SK-N-SH (cell line): ENCODE measurements around the gene XXYLT1. TPM values are rescaled to one million over a fixed set of nuclear protein-coding genes. Genes with fewer than 3 reads are reported as not detected.

Source experiments
- CTCF ChIA-PET: fragments of 300-600, 350-600 bp; formaldehyde crosslinking; extraction: SDS; loops from one replicate; lab custom pipeline; 2021; lab: Yijun Ruan, JAX
- POLR2A ChIA-PET: fragments of 350-600 bp; sonication (Branson Sonifier 250); formaldehyde crosslinking; extraction: SDS; loops from one replicate; lab custom pipeline; 2020; ENCODE audit warnings: antibody characterized with exemption, inconsistent platforms; lab: Yijun Ruan, JAX
- DNase-seq: peaks from one replicate; pipeline ENCODE4 v3.0.0; 2012
- H2AFZ ChIP-seq: fragments of 200-600 bp; sonication (generic); 2 replicates; pipeline ENCODE4 v1.8.1; 2016; ENCODE audit warnings: antibody characterized with exemption, mild to moderate bottlenecking, low read depth
- H3F3A ChIP-seq: fragments of 200-600 bp; sonication (generic); replicated peaks from 2 replicates; pipeline ENCODE3; 2016; ENCODE audit warnings: antibody characterized with exemption, mild to moderate bottlenecking; ENCODE audit not compliant: insufficient read depth
- H3K27ac ChIP-seq, 2 experiments: fragments of 200-500 bp in 1 of 2; fragments of 200-600 bp in 1 of 2; sonication (Bioruptor generic) in 1 of 2; sonication (generic), shearing (Covaris generic) in 1 of 2; 2 replicates each; pipeline versions ENCODE4 v1.5.1 to v1.6.1; 2014 to 2016; ENCODE audit warnings: low read depth in 2 of 2, inconsistent platforms in 1 of 2, low read length in 1 of 2, mild to moderate bottlenecking in 1 of 2, mixed read lengths in 1 of 2
- H3K27me3 ChIP-seq: fragments of 200-600 bp; sonication (generic), shearing (Covaris generic); 2 replicates; pipeline ENCODE4 v1.6.1; 2016; ENCODE audit warnings: mixed run types; ENCODE audit not compliant: insufficient read depth
- H3K36me3 ChIP-seq, 2 experiments: fragments of 200-500 bp in 1 of 2; fragments of 200-600 bp in 1 of 2; sonication (Bioruptor generic) in 1 of 2; sonication (generic) in 1 of 2; replicated peaks in 1 of 2; 2 replicates each; pipeline versions ENCODE3 to v1.5.1; 2014 to 2016; ENCODE audit warnings: low read length in 1 of 2, mild to moderate bottlenecking in 1 of 2; ENCODE audit not compliant: insufficient read depth in 2 of 2, control insufficient read depth in 1 of 2
- H3K4me1 ChIP-seq, 2 experiments: fragments of 200-500 bp in 1 of 2; fragments of 200-600 bp in 1 of 2; sonication (Bioruptor generic) in 1 of 2; sonication (generic), shearing (Covaris generic) in 1 of 2; 2 replicates each; pipeline versions ENCODE4 v1.5.1 to v1.6.1; 2014 to 2016; ENCODE audit warnings: low read depth in 1 of 2, low read length in 1 of 2, mixed run types in 1 of 2; ENCODE audit not compliant: insufficient read depth in 2 of 2, control insufficient read depth in 1 of 2
- H3K4me2 ChIP-seq: fragments of 200-600 bp; sonication (generic), shearing (Covaris generic); 2 replicates; pipeline ENCODE4 v1.6.1; 2017; ENCODE audit warnings: mixed run types
- H3K4me3 ChIP-seq, 2 experiments: fragments of 200-500 bp in 1 of 2; fragments of 200-600 bp in 1 of 2; sonication (Bioruptor generic) in 1 of 2; sonication (generic), shearing (Covaris generic) in 1 of 2; 2 replicates each; pipeline versions ENCODE4 v1.5.1 to v1.8.1; 2014 to 2016; ENCODE audit warnings: low read depth in 2 of 2, inconsistent platforms in 1 of 2, low read length in 1 of 2, mild to moderate bottlenecking in 1 of 2, mixed read lengths in 1 of 2, moderate library complexity in 1 of 2
- H3K79me2 ChIP-seq: fragments of 200-600 bp; sonication (generic); 2 replicates; pipeline ENCODE4 v1.8.1; 2017; ENCODE audit warnings: mild to moderate bottlenecking; ENCODE audit not compliant: insufficient read depth
- H3K9ac ChIP-seq: fragments of 200-600 bp; sonication (generic); 2 replicates; pipeline ENCODE4 v1.6.1; 2017; ENCODE audit warnings: mixed run types
- H3K9me2 ChIP-seq: fragments of 200-600 bp; sonication (generic); 2 replicates; pipeline ENCODE4 v1.6.1; 2017; ENCODE audit warnings: mixed run types
- H3K9me3 ChIP-seq: fragments of 200-600 bp; sonication (generic); 2 replicates; pipeline ENCODE4 v1.6.1; 2017; ENCODE audit warnings: mixed run types, mild to moderate bottlenecking, moderate library complexity
- H4K20me1 ChIP-seq: fragments of 200-600 bp; sonication (generic); 2 replicates; pipeline ENCODE4 v1.6.1; 2017; ENCODE audit warnings: mild to moderate bottlenecking, mixed run types; ENCODE audit not compliant: insufficient read depth
- FOXM1 ChIP-seq: IDR thresholded peaks from 2 replicates; pipeline ENCODE4 v1.4.0; 2012; ENCODE audit warnings: low read depth, mild to moderate bottlenecking
- MEF2A ChIP-seq: IDR thresholded peaks from 2 replicates; pipeline ENCODE4 v1.4.0; 2012; ENCODE audit warnings: low read depth, borderline replicate concordance
- NFIC ChIP-seq: IDR thresholded peaks from 2 replicates; pipeline ENCODE4 v1.4.0; 2012; ENCODE audit warnings: borderline replicate concordance
- NRF1 ChIP-seq: IDR thresholded peaks from 2 replicates; pipeline ENCODE4 v1.6.1; 2012; ENCODE audit warnings: low read depth, mild to moderate bottlenecking, low read length
- POLR2AphosphoS5 ChIP-seq: IDR thresholded peaks from 2 replicates; pipeline ENCODE4 v1.6.1; 2012; ENCODE audit warnings: low read depth, low read length
- RFX5 ChIP-seq: IDR thresholded peaks from 2 replicates; pipeline ENCODE4 v1.6.1; 2012; ENCODE audit warnings: mild to moderate bottlenecking, improper control_type of control experiment, low read length
- SIN3A ChIP-seq: IDR thresholded peaks from 2 replicates; pipeline ENCODE4 v1.6.1; 2012; ENCODE audit warnings: low read depth, mild to moderate bottlenecking, low read length, moderate library complexity, borderline replicate concordance
- TAF1 ChIP-seq: IDR thresholded peaks from 2 replicates; pipeline ENCODE4 v1.6.1; 2012; ENCODE audit warnings: low read depth, mild to moderate bottlenecking, low read length, moderate library complexity, borderline replicate concordance
- TCF12 ChIP-seq: IDR thresholded peaks from 2 replicates; pipeline ENCODE4 v1.4.0; 2012
- TEAD4 ChIP-seq: IDR thresholded peaks from 2 replicates; pipeline ENCODE4 v1.4.0; 2012; ENCODE audit warnings: mild to moderate bottlenecking, borderline replicate concordance; ENCODE audit not compliant: insufficient read depth
- WGBS: methylation state at CpG from one replicate; pipeline ENCODE4 v1.1.6; 2017; ENCODE audit warnings: low lambda C conversion rate; 5-methylcytosine and 5-hydroxymethylcytosine counted together
- polyA plus RNA-seq, 3 experiments: library from polyadenylated mRNA; depleted of rRNA; stranded (reverse); fragments of >200 nt; gene quantifications; 2 replicates each; pipeline ENCODE4 v1.2.3, GENCODE V29; 2012
- TF ChIP-seq, protein P1 (sequence below): IDR thresholded peaks from 2 replicates; pipeline ENCODE4 v1.4.0; 2012; ENCODE audit warnings: low read depth
- TF ChIP-seq, protein P2 (sequence below): IDR thresholded peaks from 2 replicates; pipeline ENCODE4; 2012
- TF ChIP-seq, protein P3 (sequence below): IDR thresholded peaks from 2 replicates; pipeline ENCODE4 v1.4.0; 2012; ENCODE audit warnings: low read depth, borderline replicate concordance
- TF ChIP-seq, protein P4 (sequence below): fragments of 200-600 bp; sonication (generic); IDR thresholded peaks from 2 replicates; pipeline ENCODE4 v1.6.1; 2017; ENCODE audit warnings: antibody characterized with exemption, mild to moderate bottlenecking, moderate library complexity

XXYLT1 gene
- polyA plus RNA-seq, 1 of the 3 experiments (the other 2 are of a cell fraction): 22.6 TPM

DNA sequence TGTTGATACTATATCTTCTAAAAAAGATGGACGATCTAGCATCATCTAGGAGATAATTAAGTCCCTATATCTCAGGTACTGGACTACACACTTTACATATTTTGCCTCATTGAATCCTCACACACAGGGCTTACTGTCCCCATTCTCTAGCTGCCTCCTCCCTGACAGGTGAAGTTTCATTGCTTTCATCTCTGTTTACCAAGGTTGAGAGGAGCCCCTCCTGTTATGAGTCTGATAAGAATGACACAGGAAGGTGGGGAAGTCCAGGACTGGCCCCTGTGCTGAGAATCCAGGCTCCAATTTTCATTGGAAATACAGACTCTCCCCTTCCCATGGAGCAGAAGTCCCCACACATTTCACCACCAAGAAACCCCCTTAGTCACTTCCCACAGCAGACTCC, 105.2 kb downstream of the XXYLT1 start:
- peaks cover 7 to 23% of the 10 kb centered on the region in 2 experiments for H3K4me1 ChIP-seq
- 100% methylated on average over 1 of the region's 1 CpG for WGBS
- no peaks in the 10 kb centered on the region for H3K27me3 ChIP-seq
- ChIA-PET CTCF (no interaction called here), POLR2A (no interaction called here)
- H3K4me2 ChIP-seq: no peak overlapping the region
- H3K79me2 ChIP-seq: no peaks in the 10 kb centered on the region
- no peak for TF ChIP-seq TEAD4
- no peaks in the 10 kb centered on the region for H3K9me2 ChIP-seq
- H3K36me3 ChIP-seq: no peaks in the 10 kb centered on the region
- no peak overlapping the region for H3K4me3 ChIP-seq
- H3K9me3 ChIP-seq: no peaks in the 10 kb centered on the region
- H3K9ac ChIP-seq: no peak overlapping the region
- H3F3A ChIP-seq: no peaks in the 10 kb centered on the region
- no peak overlapping the region for H3K27ac ChIP-seq
- no peak overlapping the region for H2AFZ ChIP-seq
- DNase-seq: no peak
- H4K20me1 ChIP-seq: no peaks in the 10 kb centered on the region

DNA sequence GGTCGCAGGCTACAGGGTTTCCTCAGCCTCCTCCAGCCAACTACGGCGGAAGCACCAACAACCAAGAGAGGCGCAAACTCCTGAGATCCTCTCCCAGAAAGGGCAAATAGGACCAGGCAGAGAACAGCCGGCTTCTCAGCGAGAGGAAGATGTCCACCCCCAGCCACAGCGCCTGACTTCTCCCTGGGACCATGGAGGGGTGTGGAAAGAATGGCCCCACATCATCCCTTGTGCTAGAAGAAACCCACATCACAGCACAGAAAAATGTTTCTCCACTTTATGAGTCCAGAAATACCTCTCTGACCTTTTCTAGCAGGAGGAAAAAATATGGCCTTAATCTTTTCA, 105.7 kb downstream of the XXYLT1 start:
- no peak overlapping the region for H2AFZ ChIP-seq
- H3K9me3 ChIP-seq: no peaks in the 10 kb centered on the region
- H3K4me2 ChIP-seq: no peak overlapping the region
- H3K27ac ChIP-seq: no peak overlapping the region
- H3K9ac ChIP-seq: no peak overlapping the region
- WGBS: 96% methylated on average over 6 of the region's 7 CpGs
- ChIA-PET POLR2A (no interaction called here), CTCF (no interaction called here)
- DNase-seq: no peak
- H3K79me2 ChIP-seq: no peaks in the 10 kb centered on the region
- H3K36me3 ChIP-seq: no peaks in the 10 kb centered on the region
- no peak for TF ChIP-seq TAF1
- TF ChIP-seq, protein P1, sequence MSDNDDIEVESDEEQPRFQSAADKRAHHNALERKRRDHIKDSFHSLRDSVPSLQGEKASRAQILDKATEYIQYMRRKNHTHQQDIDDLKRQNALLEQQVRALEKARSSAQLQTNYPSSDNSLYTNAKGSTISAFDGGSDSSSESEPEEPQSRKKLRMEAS: no peak
- TF ChIP-seq, protein P2, sequence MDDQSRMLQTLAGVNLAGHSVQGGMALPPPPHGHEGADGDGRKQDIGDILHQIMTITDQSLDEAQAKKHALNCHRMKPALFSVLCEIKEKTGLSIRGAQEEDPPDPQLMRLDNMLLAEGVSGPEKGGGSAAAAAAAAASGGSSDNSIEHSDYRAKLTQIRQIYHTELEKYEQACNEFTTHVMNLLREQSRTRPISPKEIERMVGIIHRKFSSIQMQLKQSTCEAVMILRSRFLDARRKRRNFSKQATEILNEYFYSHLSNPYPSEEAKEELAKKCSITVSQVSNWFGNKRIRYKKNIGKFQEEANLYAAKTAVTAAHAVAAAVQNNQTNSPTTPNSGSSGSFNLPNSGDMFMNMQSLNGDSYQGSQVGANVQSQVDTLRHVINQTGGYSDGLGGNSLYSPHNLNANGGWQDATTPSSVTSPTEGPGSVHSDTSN: no peak
- no peaks in the 10 kb centered on the region for H3F3A ChIP-seq
- H4K20me1 ChIP-seq: no peaks in the 10 kb centered on the region
- no peaks in the 10 kb centered on the region for H3K9me2 ChIP-seq
- peaks cover 12 to 29% of the 10 kb centered on the region in 2 experiments for H3K4me1 ChIP-seq
- H3K4me3 ChIP-seq: no peak overlapping the region
- no peaks in the 10 kb centered on the region for H3K27me3 ChIP-seq

DNA sequence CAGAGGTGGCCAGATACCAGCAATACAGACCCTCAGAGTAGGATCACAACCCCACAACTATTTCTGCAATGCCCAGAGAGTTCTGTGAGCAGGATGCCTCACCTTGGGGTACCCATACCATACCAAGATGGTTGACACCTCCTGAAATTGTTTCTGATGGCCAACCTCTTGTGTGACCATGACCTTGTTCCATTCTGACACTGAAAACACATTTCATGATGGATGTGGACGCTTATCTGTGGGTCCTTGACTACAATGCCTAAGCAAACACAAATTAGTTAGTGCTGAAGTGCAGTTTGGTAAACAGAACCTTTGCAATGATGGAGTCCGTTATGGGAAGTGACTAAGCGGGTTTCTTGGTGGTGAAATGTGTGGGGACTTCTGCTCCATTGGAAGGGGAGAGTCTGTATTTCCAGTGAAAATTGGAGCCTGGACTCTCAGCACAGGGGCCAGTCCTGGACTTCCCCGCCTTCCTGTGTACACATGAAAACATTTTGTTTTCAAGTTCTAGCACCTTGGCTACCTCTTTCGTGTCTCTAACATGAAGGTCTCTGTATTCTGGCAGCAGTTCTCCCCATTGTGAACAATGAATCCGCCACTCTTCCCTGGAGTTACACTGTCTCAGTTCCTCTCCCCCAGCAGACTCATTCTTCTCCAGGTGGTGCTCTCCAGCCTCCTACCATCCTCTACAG, 106.2 kb downstream of the XXYLT1 start:
- ChIA-PET POLR2A (no interaction called here), CTCF (interaction anchor here (1.3 kb wide), 1 partner anchor 58 kb away, joined by 3 read pairs; no protein-coding TSS in a partner anchor)
- Histone ChIP-seq H3F3A (peaks cover 3% of the 10 kb centered on the region), H3K4me3 (no peak overlapping the region), H3K4me1 (peaks cover 16 to 34% of the 10 kb centered on the region in 2 experiments), H3K27me3 (no peaks in the 10 kb centered on the region), H4K20me1 (no peaks in the 10 kb centered on the region), H3K9me3 (no peaks in the 10 kb centered on the region), H3K9me2 (no peaks in the 10 kb centered on the region), H2AFZ (no peak overlapping the region), H3K36me3 (no peaks in the 10 kb centered on the region), H3K9ac (no peak overlapping the region), H3K79me2 (no peaks in the 10 kb centered on the region), H3K27ac (no peak overlapping the region), H3K4me2 (no peak overlapping the region)
- 94% methylated on average over 6 of the region's 6 CpGs for whole genome bisulfite sequencing
- no peak for DNase-seq
- TF ChIP-seq NRF1: no peak
- TF ChIP-seq FOXM1: no peak
- TF ChIP-seq RFX5: no peak
- TF ChIP-seq, protein P1: no peak
- no peak for TF ChIP-seq TCF12
- TF ChIP-seq POLR2AphosphoS5: no peak
- TF ChIP-seq, protein P2: no peak
- TF ChIP-seq, protein P3, sequence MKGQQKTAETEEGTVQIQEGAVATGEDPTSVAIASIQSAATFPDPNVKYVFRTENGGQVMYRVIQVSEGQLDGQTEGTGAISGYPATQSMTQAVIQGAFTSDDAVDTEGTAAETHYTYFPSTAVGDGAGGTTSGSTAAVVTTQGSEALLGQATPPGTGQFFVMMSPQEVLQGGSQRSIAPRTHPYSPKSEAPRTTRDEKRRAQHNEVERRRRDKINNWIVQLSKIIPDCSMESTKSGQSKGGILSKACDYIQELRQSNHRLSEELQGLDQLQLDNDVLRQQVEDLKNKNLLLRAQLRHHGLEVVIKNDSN: no peak
- no peak for TF ChIP-seq SIN3A
- TF ChIP-seq MEF2A: no peak
- no peak for TF ChIP-seq NFIC
- TF ChIP-seq, protein P4, sequence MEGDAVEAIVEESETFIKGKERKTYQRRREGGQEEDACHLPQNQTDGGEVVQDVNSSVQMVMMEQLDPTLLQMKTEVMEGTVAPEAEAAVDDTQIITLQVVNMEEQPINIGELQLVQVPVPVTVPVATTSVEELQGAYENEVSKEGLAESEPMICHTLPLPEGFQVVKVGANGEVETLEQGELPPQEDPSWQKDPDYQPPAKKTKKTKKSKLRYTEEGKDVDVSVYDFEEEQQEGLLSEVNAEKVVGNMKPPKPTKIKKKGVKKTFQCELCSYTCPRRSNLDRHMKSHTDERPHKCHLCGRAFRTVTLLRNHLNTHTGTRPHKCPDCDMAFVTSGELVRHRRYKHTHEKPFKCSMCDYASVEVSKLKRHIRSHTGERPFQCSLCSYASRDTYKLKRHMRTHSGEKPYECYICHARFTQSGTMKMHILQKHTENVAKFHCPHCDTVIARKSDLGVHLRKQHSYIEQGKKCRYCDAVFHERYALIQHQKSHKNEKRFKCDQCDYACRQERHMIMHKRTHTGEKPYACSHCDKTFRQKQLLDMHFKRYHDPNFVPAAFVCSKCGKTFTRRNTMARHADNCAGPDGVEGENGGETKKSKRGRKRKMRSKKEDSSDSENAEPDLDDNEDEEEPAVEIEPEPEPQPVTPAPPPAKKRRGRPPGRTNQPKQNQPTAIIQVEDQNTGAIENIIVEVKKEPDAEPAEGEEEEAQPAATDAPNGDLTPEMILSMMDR: no peak
